Epithelial cell of esophagus (primary cell): ENCODE results near the gene TRPM3.
A peak's percentile ranks its signal among the peaks of the same experiment; 100 is the strongest.
"Not testable (repeated sequence)": the region's sequence is repeated elsewhere in the genome, so short reads cannot be mapped to it uniquely, and the experiment has no call there.

Experiments
- DNase-seq: peaks from one replicate; pipeline ENCODE4 v3.0.0; 2010; ENCODE audit warnings: low read depth
- H3K4me3 ChIP-seq: 2 replicates; pipeline ENCODE4 v1.5.1; 2011; ENCODE audit warnings: mild to moderate bottlenecking, low read length, control low read depth
- CTCF ChIP-seq: IDR thresholded peaks from 2 replicates; pipeline ENCODE4 v1.5.1; 2011; ENCODE audit warnings: low read depth, mild to moderate bottlenecking, low read length, control low read depth, inconsistent platforms; ENCODE audit not compliant: insufficient read depth; ENCODE audit errors: missing control alignments

The TRPM3 gene

GRCh38 chr9:70642341-70642740 is 479.1 kb downstream of the TRPM3 start:
- TF ChIP-seq CTCF = no peak
- no peak for DNase-seq
- H3K4me3 ChIP-seq = no peak overlapping the region

- no peak for DNase-seq
- no peak overlapping the region for H3K4me3 ChIP-seq
- TF ChIP-seq CTCF = no peak
These were observed 479.8 kb downstream of the TRPM3 start for GRCh38 chr9:70641631-70642030.

- no peak for TF ChIP-seq CTCF
- no peak for DNase-seq
- H3K4me3 ChIP-seq = no peak overlapping the region
These were observed 480.4 kb downstream of the TRPM3 start for GRCh38 chr9:70641031-70641430.

GRCh38 chr9:70639853-70640814 is 481.3 kb downstream of the TRPM3 start:
- peak; percentile 61 for TF ChIP-seq CTCF
- DNase-seq = peak; percentile 67

GRCh38 chr9:70635790-70636189 is 485.6 kb downstream of the TRPM3 start:
- no peak overlapping the region for H3K4me3 ChIP-seq
- no peak for TF ChIP-seq CTCF
- no peak for DNase-seq

More at GRCh38 chr9:70639853-70640814, 481.3 kb downstream of the TRPM3 start:
- no peak overlapping the region for H3K4me3 ChIP-seq

- no peak overlapping the region for H3K4me3 ChIP-seq
- DNase-seq = no peak
- TF ChIP-seq CTCF = no peak
These were observed 486.7 kb downstream of the TRPM3 start for GRCh38 chr9:70634696-70635095.

- no peak for DNase-seq
- H3K4me3 ChIP-seq = no peak overlapping the region
- TF ChIP-seq CTCF = no peak
These were observed 490.4 kb downstream of the TRPM3 start for GRCh38 chr9:70630971-70631370.

GRCh38 chr9:70629080-70629685 is 492.2 kb downstream of the TRPM3 start:
- H3K4me3 ChIP-seq, DNase-seq: not testable (repeated sequence)
